CD8-positive, alpha-beta memory T cell (primary cell): Measurements from ENCODE around the gene ECHS1. TPM values are rescaled to one million over a fixed set of nuclear protein-coding genes. Genes with fewer than 3 reads are reported as not detected.
"Not testable (repeated sequence)": the region's sequence is repeated elsewhere in the genome, so short reads cannot be mapped to it uniquely, and the experiment has no call there.

ENCODE experiments used
- CTCF ChIA-PET: fragments of 350-600 bp; sonication (Branson Sonifier 250); formaldehyde crosslinking; loops from one replicate; lab custom pipeline; 2021; ENCODE audit warnings: antibody characterized with exemption; lab: Charles Lee
- POLR2A ChIA-PET: fragments of 350-600 bp; sonication (Branson Sonifier 250); formaldehyde crosslinking; loops from one replicate; lab custom pipeline; 2021; ENCODE audit warnings: antibody characterized with exemption; lab: Charles Lee
- DNase-seq, 5 donors: peaks; one replicate each; pipeline versions ENCODE4 v3.0.0 to v3.0.0-alpha.2; 2020 to 2022; ENCODE audit warnings: mixed read lengths in 1 of 5
- H3K27ac ChIP-seq: one replicate; pipeline ENCODE4 v1.7.0; 2013; ENCODE audit warnings: low read depth, mild to moderate bottlenecking, low read length, moderate library complexity
- H3K27me3 ChIP-seq: 2 replicates; pipeline ENCODE4 v1.7.0; 2013; ENCODE audit warnings: low read length, mild to moderate bottlenecking; ENCODE audit not compliant: insufficient read depth, poor library complexity, severe bottlenecking
- H3K36me3 ChIP-seq: 2 replicates; pipeline ENCODE4 v1.7.0; 2013; ENCODE audit warnings: mild to moderate bottlenecking, low read length, moderate library complexity; ENCODE audit not compliant: insufficient read depth
- H3K4me1 ChIP-seq: 2 replicates; pipeline ENCODE4 v1.7.0; 2013; ENCODE audit warnings: mild to moderate bottlenecking, low read length, moderate library complexity; ENCODE audit not compliant: insufficient read depth
- H3K4me3 ChIP-seq: 2 replicates; pipeline ENCODE4 v1.7.0; 2013; ENCODE audit warnings: mild to moderate bottlenecking, low read length
- H3K9me3 ChIP-seq: 2 replicates; pipeline ENCODE4 v1.7.0; 2013; ENCODE audit warnings: mild to moderate bottlenecking, low read length
- H3K27ac Mint-ChIP-seq, 8 donors: one replicate each; pipeline ENCODE4 v1.8.0; 2020 to 2021; ENCODE audit warnings: mixed read lengths in 8 of 8, mild to moderate bottlenecking in 6 of 8, inconsistent platforms in 3 of 8, moderate library complexity in 3 of 8
- H3K27me3 Mint-ChIP-seq, 2 donors: one replicate each; pipeline ENCODE4 v1.8.0; 2020 to 2021; ENCODE audit warnings: mixed read lengths in 2 of 2, mild to moderate bottlenecking in 1 of 2, moderate library complexity in 1 of 2
- H3K36me3 Mint-ChIP-seq, 3 donors: one replicate each; pipeline ENCODE4 v1.8.0; 2020 to 2021; ENCODE audit warnings: mixed read lengths in 3 of 3, inconsistent platforms in 1 of 3, mild to moderate bottlenecking in 1 of 3
- H3K4me1 Mint-ChIP-seq, 3 donors: one replicate each; pipeline ENCODE4 v1.8.0; 2020 to 2021; ENCODE audit warnings: mixed read lengths in 3 of 3, inconsistent platforms in 1 of 3, mild to moderate bottlenecking in 1 of 3
- H3K4me3 Mint-ChIP-seq, 7 donors: one replicate each; pipeline ENCODE4 v1.8.0; 2020 to 2021; ENCODE audit warnings: mixed read lengths in 7 of 7, mild to moderate bottlenecking in 6 of 7, moderate library complexity in 4 of 7, inconsistent platforms in 2 of 7
- H3K9me3 Mint-ChIP-seq, 5 donors: one replicate each; pipeline ENCODE4 v1.8.0; 2020 to 2022; ENCODE audit warnings: mixed read lengths in 5 of 5, mild to moderate bottlenecking in 3 of 5, moderate library complexity in 2 of 5, inconsistent platforms in 1 of 5
- polyA plus RNA-seq: library from polyadenylated mRNA; unstranded; fragments of 300-500 nt; fragmentation: Illumina TruSeq; gene quantifications from one replicate; pipeline ENCODE4 v1.2.3, GENCODE V29; 2021
- total RNA-seq, 2 experiments: library from RNA; stranded (reverse); gene quantifications; one replicate each; pipeline ENCODE4 v1.2.3, GENCODE V29; 2021

The ECHS1 gene
- total and polyA plus RNA-seq, 3 experiments from 2014 or later = 74.7 to 103 (median 76.3) TPM

GRCh38 chr10:133415752-133416151 lies 42.6 kb upstream of the ECHS1 start:
- peaks cover 4 to 9% (median 6%) of the 10 kb centered on the region in 3 donors for H3K4me1 Mint-ChIP-seq
- H3K9me3 Mint-ChIP-seq = peaks cover 17 to 23% (median 22%) of the 10 kb centered on the region in 5 donors
- CTCF ChIA-PET = no interaction called here

GRCh38 chr10:133414401-133414800 lies 41.2 kb upstream of the ECHS1 start:
- H3K27me3 ChIP-seq, H3K27ac ChIP-seq, H3K27me3 Mint-ChIP-seq, H3K4me3 Mint-ChIP-seq, POLR2A ChIA-PET, H3K9me3 ChIP-seq, H3K4me3 ChIP-seq, H3K4me1 ChIP-seq, CTCF ChIA-PET, H3K27ac Mint-ChIP-seq: not testable (repeated sequence)
- peaks cover 17 to 27% (median 22%) of the 10 kb centered on the region in 5 donors for H3K9me3 Mint-ChIP-seq
- H3K36me3 Mint-ChIP-seq = peaks cover 44 to 64% (median 49%) of the 10 kb centered on the region in 3 donors
- H3K36me3 ChIP-seq = peaks cover 31% of the 10 kb centered on the region
- DNase-seq = peak in 1 of 5 donors; percentile 38
- H3K4me1 Mint-ChIP-seq = peaks cover 6 to 16% (median 14%) of the 10 kb centered on the region in 3 donors

More at GRCh38 chr10:133415752-133416151, 42.6 kb upstream of the ECHS1 start:
- Histone ChIP-seq H3K4me3 (no peak overlapping the region), H3K36me3 (peaks cover 22% of the 10 kb centered on the region), H3K9me3 (no peaks in the 10 kb centered on the region), H3K4me1 (no peaks in the 10 kb centered on the region), H3K27ac (no peak overlapping the region), H3K27me3 (no peaks in the 10 kb centered on the region)
- POLR2A ChIA-PET = no interaction called here
- Mint-ChIP-seq H3K4me3 (no peak overlapping the region), H3K27me3 (no peaks in the 10 kb centered on the region), H3K27ac (no peak overlapping the region), H3K36me3 (peaks cover 35 to 60% (median 37%) of the 10 kb centered on the region in 3 donors)
- DNase-seq = peak in 1 of 5 donors; percentile 35

GRCh38 chr10:133412381-133412711 lies 39.2 kb upstream of the ECHS1 start:
- H3K9me3 Mint-ChIP-seq = peaks cover 17 to 27% (median 22%) of the 10 kb centered on the region in 5 donors
- no peaks in the 10 kb centered on the region for H3K27me3 Mint-ChIP-seq
- POLR2A ChIA-PET = no interaction called here
- CTCF ChIA-PET = interaction anchor here (1.0 kb wide), 1 partner anchor 25 kb away, joined by 3 read pairs; no protein-coding TSS in a partner anchor
- no peak for DNase-seq
- Histone ChIP-seq H3K36me3 (peaks cover 31% of the 10 kb centered on the region), H3K4me1 (no peaks in the 10 kb centered on the region), H3K27me3 (no peaks in the 10 kb centered on the region), H3K27ac (no peak overlapping the region), H3K4me3 (no peak overlapping the region), H3K9me3 (no peaks in the 10 kb centered on the region)
- peaks cover 54 to 69% (median 58%) of the 10 kb centered on the region in 3 donors for H3K36me3 Mint-ChIP-seq
- no peak overlapping the region for H3K27ac Mint-ChIP-seq
- peaks cover 22 to 34% (median 29%) of the 10 kb centered on the region in 3 donors for H3K4me1 Mint-ChIP-seq
- no peak overlapping the region for H3K4me3 Mint-ChIP-seq

DNA sequence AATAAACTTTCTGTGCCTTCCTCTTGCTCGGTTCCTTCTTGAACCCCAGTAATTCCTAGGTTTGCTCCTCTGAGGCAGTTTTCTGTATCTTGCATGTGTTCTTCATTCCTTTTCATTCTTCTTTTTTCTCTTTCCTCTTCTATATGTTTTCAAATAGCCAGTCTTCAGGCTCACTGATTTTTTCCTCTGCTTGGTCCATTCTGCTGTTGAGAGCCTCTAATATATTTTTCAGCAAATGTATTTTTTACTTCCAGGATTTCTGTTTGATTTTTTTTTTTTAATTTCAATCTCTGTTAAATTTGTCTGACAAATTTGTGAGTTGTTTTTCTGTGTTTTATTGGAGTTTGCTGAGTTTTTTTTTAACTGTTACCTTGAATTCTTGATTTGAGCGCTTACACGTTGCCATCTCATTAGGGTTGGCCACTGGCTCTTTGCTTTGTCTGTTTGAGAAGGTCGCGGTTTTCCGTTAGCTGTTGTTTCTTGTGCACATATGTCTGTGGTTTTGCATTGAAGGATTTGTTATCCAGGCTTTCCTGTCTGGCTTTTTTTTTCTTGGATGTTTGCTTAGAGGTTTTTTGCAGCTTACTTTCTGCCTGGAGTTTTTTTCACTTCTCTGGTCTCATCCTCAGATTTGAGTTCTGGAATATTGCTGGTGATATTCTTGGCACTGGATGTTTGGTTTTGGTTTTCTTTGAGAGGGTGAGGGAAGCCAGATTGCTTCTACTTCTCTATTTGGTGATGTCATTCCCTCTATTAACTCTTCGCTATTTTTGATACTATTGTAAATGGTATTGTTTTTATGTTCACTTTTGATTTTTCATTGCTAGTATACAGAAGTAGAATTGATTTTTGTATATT lies 38.6 kb upstream of the ECHS1 start:
- no peaks in the 10 kb centered on the region for H3K27me3 ChIP-seq
- Mint-ChIP-seq H3K9me3 (peaks cover 17 to 27% (median 22%) of the 10 kb centered on the region in 5 donors), H3K27ac (peak overlapping the region in 1 of 8 donors; percentile 26), H3K4me3 (peak overlapping the region in 1 of 7 donors; percentile 37), H3K27me3 (no peaks in the 10 kb centered on the region), H3K36me3 (peaks cover 57 to 75% (median 62%) of the 10 kb centered on the region in 3 donors), H3K4me1 (peaks cover 28 to 34% (median 34%) of the 10 kb centered on the region in 3 donors)
- H3K4me1 ChIP-seq = no peaks in the 10 kb centered on the region
- ChIA-PET POLR2A (no interaction called here), CTCF (interaction anchor here (1.0 kb wide), 1 partner anchor 26 kb away, joined by 3 read pairs; no protein-coding TSS in a partner anchor)
- H3K36me3 ChIP-seq = peaks cover 31% of the 10 kb centered on the region
- H3K27ac ChIP-seq = no peak overlapping the region
- no peak overlapping the region for H3K4me3 ChIP-seq
- DNase-seq = no peak
- H3K9me3 ChIP-seq = no peaks in the 10 kb centered on the region

DNA sequence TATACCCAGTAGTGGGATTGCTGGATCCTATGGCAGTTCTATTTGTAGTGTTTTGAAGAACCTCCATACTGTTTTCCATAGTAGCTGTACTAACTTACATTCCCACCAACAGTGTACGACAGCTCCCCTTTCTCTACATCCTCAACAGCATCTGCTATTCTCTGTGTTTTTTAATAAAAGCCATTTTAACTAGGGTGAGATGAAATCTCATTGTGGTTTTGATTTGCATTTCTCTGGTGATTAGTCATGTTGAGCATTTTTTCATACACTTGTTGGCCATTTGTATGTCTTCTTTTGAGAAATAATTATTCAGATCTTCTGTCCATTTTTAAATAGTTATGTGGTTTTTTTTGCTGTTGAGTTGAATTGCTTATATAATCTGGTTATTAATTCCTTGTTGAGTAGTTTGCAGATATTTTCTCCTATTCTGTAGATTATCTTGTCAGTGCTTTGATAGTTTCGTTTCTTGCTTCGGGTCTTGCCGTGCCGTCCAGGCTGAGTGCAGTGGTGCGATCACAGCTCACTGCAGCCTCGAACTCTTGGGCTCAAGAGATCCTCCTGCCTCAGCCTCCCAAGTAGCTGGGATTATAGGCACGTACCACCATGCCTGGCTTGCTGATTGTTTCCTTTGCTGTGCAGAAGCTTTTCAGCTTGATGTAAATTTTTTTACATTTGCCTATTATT lies 32.8 kb upstream of the ECHS1 start:
- H3K27me3 ChIP-seq = no peaks in the 10 kb centered on the region
- Mint-ChIP-seq H3K4me1 (peaks cover 50 to 61% (median 53%) of the 10 kb centered on the region in 3 donors), H3K36me3 (peaks cover 38 to 86% (median 47%) of the 10 kb centered on the region in 3 donors), H3K9me3 (peaks cover 0 to 7% (median 2%) of the 10 kb centered on the region in 5 donors), H3K4me3 (peak overlapping the region in 2 of 7 donors; percentile 14 to 73), H3K27me3 (no peaks in the 10 kb centered on the region), H3K27ac (peak overlapping the region in 7 of 8 donors; percentile 1 to 67 (median 36))
- H3K4me3 ChIP-seq = no peak overlapping the region
- ChIA-PET CTCF (no interaction called here), POLR2A (interaction anchor here (0.7 kb wide), 1 partner anchor 114 kb away, joined by 4 read pairs; no protein-coding TSS in a partner anchor)
- H3K36me3 ChIP-seq = peaks cover 11% of the 10 kb centered on the region
- H3K27ac ChIP-seq = no peak overlapping the region
- DNase-seq = no peak
- H3K4me1 ChIP-seq = no peaks in the 10 kb centered on the region
- no peaks in the 10 kb centered on the region for H3K9me3 ChIP-seq

- H3K36me3 Mint-ChIP-seq = peaks cover 31 to 83% (median 42%) of the 10 kb centered on the region in 3 donors
- Histone ChIP-seq H3K4me1 (no peaks in the 10 kb centered on the region), H3K9me3 (no peaks in the 10 kb centered on the region), H3K27ac (no peak overlapping the region), H3K27me3 (no peaks in the 10 kb centered on the region), H3K36me3 (peaks cover 4% of the 10 kb centered on the region), H3K4me3 (no peak overlapping the region)
- CTCF ChIA-PET = no interaction called here
- peaks cover 0 to under 1% (median 0%) of the 10 kb centered on the region in 5 donors for H3K9me3 Mint-ChIP-seq
- peaks cover 55 to 65% (median 61%) of the 10 kb centered on the region in 3 donors for H3K4me1 Mint-ChIP-seq
- no peaks in the 10 kb centered on the region for H3K27me3 Mint-ChIP-seq
- POLR2A ChIA-PET = no interaction called here
- H3K27ac Mint-ChIP-seq = peak overlapping the region in 6 of 8 donors; percentile 1 to 86 (median 22)
- DNase-seq = no peak
- peak overlapping the region in 1 of 7 donors; percentile 12 for H3K4me3 Mint-ChIP-seq
Measured at GRCh38 chr10:133405272-133405671, 32.1 kb upstream of the ECHS1 start.

DNA sequence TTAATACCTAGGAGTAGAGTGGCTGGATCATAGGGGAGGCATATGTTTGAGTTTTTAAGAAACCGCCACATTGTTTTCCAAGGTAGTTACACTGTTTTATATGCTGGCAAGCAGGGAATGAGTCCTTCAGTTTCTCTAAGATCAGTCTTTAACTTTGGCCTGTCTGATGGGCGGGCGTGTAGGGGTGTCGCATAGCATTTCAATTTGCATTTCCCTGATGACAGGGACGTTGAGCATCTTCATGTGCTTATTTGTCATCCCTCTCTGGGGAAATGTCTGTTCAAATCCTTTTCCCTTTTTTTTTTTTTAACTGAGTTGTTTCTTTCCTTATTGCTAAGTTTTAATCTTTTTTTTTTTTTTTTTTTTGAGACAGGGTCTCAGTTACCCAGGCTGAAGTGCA lies 30.6 kb upstream of the ECHS1 start:
- peaks cover 49 to 55% (median 54%) of the 10 kb centered on the region in 3 donors for H3K4me1 Mint-ChIP-seq
- CTCF ChIA-PET = no interaction called here

More for the DNA sequence above, 30.6 kb upstream of the ECHS1 start:
- Mint-ChIP-seq H3K27ac (no peak overlapping the region), H3K9me3 (no peaks in the 10 kb centered on the region), H3K27me3 (no peaks in the 10 kb centered on the region), H3K4me3 (no peak overlapping the region), H3K36me3 (peaks cover 19 to 80% (median 31%) of the 10 kb centered on the region in 3 donors)
- POLR2A ChIA-PET = no interaction called here
- H3K36me3 ChIP-seq = no peaks in the 10 kb centered on the region
- no peaks in the 10 kb centered on the region for H3K4me1 ChIP-seq
- H3K4me3 ChIP-seq = no peak overlapping the region
- no peak overlapping the region for H3K27ac ChIP-seq
- H3K27me3 ChIP-seq = no peaks in the 10 kb centered on the region
- no peaks in the 10 kb centered on the region for H3K9me3 ChIP-seq
- DNase-seq = no peak
